Neural progenitor cell (in vitro differentiated cells): ENCODE results near the gene RNU1-2.
"Not testable (repeated sequence)": the region's sequence is repeated elsewhere in the genome, so short reads cannot be mapped to it uniquely, and the experiment has no call there.

Experiments
- EZH2 ChIP-seq: fragments of 200-600 bp; sonication (generic); IDR thresholded peaks from 2 replicates; pipeline ENCODE4 v1.6.1; 2017; ENCODE audit warnings: antibody characterized with exemption, mild to moderate bottlenecking, moderate library complexity
- EZH2phosphoT487 ChIP-seq: fragments of 200-600 bp; sonication (generic); IDR thresholded peaks from 2 replicates; pipeline ENCODE4 v1.6.1; 2017; ENCODE audit warnings: antibody characterized with exemption
- TF ChIP-seq, protein P1 (sequence below): fragments of 200-600 bp; sonication (generic); IDR thresholded peaks from 2 replicates; pipeline ENCODE4 v1.5.1; 2017; ENCODE audit warnings: antibody characterized with exemption, mild to moderate bottlenecking

- TF ChIP-seq, protein P1, sequence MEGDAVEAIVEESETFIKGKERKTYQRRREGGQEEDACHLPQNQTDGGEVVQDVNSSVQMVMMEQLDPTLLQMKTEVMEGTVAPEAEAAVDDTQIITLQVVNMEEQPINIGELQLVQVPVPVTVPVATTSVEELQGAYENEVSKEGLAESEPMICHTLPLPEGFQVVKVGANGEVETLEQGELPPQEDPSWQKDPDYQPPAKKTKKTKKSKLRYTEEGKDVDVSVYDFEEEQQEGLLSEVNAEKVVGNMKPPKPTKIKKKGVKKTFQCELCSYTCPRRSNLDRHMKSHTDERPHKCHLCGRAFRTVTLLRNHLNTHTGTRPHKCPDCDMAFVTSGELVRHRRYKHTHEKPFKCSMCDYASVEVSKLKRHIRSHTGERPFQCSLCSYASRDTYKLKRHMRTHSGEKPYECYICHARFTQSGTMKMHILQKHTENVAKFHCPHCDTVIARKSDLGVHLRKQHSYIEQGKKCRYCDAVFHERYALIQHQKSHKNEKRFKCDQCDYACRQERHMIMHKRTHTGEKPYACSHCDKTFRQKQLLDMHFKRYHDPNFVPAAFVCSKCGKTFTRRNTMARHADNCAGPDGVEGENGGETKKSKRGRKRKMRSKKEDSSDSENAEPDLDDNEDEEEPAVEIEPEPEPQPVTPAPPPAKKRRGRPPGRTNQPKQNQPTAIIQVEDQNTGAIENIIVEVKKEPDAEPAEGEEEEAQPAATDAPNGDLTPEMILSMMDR = not testable (repeated sequence)
- TF ChIP-seq EZH2, EZH2phosphoT487: not testable (repeated sequence)
These were observed 25.8 kb upstream of the RNU1-2 start for GRCh38 chr1:16869996-16870395.
